GM19467 (cell line): ENCODE results near the gene KCTD17.
"Not testable (repeated sequence)": the region's sequence is repeated elsewhere in the genome, so short reads cannot be mapped to it uniquely, and the experiment has no call there.

Experiments
- ATAC-seq: cut with Tn5 transposase; IDR thresholded peaks from one replicate; pipeline ENCODE4 v1.9.1; 2021; ENCODE audit warnings: mild to moderate bottlenecking, moderate library complexity; ENCODE audit not compliant: unreplicated experiment

Gene KCTD17

DNA sequence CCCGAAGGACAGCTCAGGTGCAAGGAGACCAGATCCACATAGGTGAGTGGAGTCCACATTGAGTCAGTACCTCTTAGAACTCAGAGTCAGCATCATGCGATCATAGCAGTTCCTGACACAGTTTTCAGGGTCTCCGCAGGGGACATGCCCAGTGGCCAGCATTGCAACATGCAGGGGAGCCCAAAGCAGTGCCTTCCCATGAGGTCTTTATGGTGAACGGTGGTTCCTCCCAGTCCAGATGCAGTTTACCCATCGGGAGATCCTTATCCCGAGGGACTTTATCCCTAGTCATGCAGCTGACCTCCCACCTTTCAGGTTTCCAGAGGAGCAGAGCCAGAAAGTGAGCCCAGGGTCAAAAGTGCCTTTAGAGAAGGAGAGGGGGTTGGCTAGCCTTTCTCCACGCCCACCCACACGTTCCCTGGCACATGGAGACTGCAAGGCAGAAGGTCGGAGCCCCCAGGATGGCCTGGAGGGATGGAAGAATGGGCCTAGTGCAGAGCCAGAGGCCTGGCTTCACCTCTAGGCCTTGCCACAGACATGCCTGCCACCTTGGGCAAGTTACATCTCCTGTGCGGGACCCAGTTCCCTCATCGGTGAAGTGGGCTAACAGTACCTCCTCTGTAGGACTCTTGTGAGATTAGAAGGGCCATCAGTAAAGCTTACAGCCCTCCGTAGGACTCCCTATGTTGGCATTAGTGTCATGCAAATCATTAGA is 6.4 kb downstream of the KCTD17 start:
- no peak for ATAC-seq

DNA sequence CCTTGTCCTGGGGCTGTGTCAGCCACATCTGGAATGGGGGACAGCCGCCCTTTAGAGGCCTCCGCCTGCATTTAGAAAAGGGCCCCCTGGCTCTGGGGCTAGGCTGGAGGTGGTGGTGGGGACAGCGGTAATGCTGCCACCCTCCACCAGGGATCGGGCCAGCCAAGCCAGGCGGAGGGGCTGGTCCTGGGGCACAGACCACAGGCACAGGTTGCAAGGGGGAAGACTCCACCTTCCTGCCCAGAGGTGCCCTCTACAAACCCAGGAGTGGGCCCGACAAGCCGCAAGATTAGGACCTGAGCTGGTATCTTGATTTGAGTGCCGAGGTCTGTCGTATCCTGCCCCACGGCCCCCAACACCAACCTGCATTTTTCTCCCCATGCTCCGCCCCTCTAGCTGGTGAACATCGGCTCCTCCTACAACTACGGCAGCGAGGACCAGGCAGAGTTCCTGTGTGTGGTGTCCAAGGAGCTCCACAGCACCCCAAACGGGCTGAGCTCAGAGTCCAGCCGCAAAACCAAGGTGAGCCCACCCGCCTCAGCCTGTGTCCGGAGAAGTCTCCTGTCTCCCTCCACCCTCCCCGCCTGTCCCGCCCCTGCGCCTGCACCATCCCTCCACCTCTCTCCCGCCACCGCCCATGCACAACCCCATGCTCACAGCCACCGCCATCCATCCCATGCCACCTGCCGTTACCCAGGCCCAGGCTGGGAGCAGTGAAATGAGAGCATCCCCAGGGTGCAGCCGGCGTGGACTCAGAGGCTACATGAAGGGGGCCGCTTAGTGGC is 7.6 kb downstream of the KCTD17 start:
- no peak for ATAC-seq

DNA sequence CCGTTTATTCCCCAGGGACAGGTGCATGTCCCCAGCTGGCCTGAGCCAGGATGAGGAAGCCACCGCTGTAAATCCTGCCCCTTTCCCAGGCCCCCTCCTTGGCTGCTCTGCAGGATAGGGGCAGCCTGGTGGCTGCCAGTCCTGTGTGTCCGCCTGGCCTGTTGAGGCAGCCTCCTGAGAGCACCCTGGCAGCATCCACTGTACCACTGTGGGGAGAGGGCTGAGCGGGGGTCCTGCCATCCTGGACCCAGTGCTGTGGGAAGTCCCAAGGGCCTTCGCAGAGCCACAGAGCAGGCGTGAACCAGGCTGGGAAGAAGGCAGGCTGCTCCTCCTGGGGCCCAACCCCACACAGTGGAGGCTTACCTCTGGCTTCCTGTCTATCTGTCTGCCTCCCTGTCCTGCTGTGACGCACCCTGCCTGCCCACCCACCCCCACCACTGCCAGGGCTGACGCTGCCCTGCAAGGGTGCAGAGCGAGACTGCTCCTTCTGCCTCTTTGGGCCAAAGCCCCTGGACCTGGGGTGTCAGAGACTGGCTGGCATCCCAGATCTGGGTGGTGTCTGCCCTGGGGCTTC is 8.4 kb downstream of the KCTD17 start:
- ATAC-seq = no peak

DNA sequence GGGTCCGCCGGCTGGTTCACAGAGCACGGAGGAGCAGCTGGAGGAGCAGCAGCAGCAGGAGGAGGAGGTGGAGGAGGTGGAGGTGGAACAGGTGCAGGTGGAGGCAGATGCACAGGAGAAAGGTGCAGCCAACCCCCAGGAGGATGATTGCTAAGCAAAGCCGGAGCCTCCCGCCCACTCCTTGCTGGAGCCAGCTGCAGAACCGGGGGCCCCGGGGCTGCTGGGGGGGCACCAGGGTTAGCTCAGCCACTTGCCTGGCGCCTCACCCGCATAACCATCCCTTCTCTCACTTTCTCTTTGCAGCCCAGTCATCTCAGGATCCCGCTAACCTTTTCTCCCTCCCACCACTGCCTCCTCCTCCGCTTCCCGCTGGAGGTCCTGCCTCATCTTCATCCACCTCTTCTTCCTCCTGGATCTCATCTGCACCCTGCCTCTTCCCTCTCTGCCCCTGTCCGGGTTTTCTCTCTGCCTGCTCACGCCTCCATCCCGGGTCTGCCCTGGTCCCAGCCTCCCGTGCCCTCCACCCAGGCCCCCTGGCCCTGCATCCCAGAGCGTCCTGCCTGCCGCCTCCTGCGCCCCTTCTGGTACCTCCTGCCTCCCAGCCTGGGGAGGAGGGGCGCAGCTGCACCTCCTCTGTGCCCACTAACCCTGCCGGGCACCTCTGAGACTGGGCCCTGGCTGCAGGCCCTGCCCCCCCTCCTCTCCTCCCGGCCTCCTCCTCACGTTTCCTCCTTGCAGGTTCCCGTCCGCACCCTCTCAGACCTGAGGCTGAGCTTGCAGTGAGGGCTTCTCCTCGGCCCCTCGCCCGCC is 9.5 kb downstream of the KCTD17 start:
- no peak for ATAC-seq

DNA sequence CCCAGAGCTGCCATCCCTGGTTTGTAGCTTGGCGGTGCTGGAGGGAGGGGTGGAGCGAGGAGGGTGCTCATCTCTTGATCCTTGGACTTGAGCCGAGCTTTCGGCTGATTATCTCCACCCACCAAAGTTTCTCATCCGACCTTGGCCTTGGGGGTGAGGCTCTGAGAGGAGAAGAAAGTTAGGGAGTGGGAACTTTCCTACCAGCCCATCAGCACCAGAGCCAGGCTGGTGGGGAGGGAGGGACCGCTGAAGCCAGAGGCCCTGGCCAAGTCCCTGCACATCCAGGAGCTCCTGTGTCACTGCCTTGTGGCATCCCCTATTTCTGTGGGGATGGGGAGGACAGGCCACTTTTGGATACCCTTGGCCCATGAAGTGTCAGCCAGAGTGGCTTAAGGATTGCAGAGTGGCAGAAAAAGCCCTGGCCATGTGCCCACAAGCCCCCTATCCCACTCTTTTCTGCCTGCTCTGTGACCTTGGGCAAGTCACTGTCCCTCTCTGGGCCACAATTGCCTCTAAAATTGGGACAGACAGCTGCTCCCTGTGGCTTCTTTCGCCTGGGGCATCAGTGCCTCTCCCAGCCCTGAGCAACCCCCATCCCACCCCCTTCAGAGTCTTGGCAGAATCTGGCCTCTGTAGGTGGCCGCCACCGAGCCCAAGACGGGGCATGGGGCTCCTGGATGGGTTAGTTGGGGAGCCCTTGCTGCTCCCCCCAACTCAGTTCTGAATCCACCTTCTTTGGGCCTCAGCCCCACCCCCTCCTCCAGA is 10.3 kb downstream of the KCTD17 start:
- ATAC-seq = no peak

DNA sequence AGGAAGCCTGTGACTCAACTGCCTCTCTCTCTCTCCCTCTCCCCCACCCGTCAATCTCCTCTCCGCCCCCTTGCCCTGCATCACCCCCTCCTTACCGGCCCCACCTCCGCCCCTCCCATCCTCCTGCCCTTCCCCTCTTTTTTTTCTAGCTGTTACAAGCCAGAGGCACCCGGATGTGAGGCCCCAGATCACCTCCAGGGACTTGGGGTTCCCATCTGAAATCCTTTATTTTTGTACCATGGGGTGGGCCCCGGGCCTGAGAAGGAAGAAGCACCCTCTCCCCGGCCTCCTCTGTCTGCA is 10.8 kb downstream of the KCTD17 start:
- ATAC-seq = no peak

DNA sequence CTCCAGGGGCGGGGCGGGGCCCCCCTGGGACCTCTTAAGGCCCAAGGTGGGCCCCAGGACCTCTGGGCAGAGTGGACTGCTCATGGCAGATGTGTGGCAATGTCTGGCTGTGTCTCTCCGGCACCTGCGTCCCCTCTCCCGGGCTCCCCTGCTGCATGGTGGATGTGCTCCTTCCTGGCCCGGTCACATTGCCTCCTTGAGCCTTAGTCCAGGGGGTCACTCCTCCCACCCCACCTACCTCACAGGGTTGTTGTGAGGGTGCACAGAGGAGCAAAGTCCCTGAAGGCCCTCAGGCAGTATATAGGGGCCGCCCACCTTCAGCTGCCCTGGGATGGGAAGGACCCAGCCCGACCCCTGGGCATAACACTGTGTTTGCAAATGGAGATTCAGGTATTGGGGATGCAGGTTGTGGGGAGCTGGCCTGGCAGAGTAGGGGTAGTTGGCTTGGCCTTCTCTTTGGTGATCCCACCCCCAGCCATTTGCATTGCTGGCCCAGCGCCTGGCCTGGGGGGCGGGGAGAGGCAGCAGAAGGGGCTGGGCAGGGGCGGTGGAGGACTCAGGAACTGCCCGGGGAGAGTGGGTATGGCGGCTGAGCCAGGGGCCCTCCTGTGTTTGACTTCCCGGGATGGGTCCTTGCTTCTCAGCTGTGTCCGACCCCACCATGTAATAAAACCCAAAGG is 11.3 kb downstream of the KCTD17 start:
- ATAC-seq = no peak

DNA sequence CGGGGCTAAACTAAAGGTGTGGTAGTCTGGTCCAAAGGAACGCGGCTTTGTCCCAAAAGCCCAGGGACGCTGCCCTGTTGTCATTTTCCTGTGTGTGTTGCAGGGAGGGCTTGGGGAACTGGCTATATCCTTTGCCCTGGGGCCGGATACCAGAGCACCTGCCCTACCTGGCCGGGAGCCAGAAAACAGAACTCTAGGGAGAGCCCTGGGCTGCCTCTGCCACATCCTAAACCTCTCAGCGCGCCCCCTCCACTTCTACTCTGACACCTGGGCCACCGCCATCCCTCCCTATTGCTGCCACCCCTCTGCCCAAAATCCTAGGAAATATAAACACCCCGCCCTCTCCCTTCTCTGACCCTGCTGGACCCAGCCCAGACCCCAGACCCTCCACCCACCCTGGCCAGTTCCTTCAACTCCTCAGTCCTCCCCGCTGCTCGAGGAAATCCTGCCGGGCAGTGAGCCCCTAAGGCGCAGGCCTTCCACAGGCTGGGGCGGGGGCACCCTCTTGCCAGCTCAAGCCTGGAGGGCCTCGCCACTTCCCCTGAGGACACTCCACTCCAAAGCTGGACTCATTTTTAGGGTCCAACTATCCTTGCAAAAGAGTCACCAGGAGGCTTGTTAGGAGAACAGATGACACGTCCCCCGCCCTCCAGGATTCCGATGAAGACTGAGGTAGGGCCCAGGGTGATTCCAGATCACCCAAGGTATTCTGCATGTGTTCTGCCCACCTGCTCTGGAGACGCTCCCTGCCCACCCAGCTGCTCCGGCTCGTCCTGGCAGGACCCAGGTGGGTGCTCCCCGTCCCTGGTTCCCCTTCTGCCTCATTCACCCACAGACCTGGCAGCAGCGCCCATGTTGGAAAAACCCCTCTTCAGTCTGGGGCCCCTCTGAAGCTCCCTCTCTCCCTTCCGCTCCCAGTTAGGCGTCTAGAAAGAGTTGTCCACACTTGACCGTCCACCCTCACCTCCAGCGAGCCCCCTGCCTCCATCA is 12.2 kb downstream of the KCTD17 start:
- ATAC-seq = no peak

DNA sequence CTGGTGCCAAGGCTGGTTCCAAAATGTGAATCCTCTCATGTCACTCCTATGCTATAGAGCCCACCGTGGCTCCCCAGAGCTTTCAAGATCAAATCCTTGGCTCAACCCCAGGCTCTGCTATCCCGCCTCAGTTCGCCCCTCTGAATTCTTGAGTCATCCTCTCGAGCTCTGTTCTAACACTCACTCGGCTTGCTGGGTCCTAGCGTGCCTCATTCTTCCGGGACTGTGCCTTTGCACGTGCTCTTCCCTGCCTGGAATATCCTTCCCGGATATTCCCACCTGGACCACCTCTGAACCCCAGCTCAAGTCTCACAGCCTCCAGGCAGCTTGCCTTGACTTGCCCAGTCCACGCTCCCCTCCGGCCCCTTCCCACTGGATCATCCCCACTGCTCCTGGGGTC is 13.0 kb downstream of the KCTD17 start:
- no peak for ATAC-seq

DNA sequence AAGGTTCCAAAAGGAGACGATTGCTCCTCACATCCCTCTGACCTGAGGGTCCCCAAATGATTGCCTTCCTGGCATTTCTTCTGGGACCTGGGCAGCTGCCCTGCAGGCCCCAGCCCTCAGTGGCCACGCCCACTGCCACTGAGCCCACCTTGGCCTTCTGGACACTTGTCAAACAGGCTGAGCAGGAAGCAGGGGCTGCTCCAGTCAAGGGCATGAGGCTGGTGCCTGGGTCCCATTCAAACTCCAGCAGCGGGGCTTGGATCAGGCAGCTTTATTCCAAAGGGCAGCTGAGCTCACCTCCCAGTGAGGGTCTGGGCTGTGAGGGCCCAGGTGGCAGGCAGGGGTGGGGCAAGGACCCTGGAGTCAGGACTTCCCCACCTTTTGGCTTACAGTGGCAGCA is 13.6 kb downstream of the KCTD17 start:
- no peak for ATAC-seq

DNA sequence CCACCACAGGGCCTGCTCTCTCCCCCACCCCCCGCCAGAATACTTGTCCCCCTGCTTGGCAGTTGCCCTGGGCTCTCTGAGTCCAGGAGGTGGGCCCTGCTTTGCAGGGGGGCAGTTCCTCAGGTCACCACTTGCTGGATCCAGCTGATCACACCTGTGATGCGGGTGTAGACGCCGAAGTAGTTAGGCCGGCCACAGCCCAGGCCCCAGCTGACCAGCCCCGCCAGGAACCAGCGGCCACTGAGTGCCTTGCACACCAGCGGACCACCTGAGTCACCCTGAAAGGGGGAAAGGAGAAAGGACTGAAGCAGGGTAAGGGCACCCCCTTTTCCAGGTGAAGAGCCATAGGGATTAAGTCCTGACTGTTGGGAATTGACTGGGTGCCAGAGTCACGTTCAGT is 14.4 kb downstream of the KCTD17 start:
- ATAC-seq = no peak

DNA sequence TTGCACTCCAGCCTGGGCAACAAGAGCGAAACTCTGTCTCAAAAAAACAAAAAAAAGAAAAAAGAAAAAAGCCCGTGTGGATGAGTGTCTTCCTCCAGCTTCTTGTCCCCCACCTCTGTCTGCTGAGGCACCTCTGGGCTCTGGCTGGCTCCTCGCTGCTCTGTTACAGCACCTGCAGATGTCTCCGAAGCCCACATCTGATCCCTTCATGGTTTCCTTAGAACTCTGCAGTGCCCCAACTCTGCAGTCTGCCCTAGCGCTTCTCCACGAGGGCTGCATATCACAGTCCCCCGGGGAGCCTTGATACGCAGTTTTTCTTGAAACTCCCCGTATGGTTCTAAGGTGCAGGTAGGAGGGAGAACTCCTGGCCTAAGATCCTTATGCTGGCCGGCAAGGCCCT is 15.9 kb downstream of the KCTD17 start:
- no peak for ATAC-seq

DNA sequence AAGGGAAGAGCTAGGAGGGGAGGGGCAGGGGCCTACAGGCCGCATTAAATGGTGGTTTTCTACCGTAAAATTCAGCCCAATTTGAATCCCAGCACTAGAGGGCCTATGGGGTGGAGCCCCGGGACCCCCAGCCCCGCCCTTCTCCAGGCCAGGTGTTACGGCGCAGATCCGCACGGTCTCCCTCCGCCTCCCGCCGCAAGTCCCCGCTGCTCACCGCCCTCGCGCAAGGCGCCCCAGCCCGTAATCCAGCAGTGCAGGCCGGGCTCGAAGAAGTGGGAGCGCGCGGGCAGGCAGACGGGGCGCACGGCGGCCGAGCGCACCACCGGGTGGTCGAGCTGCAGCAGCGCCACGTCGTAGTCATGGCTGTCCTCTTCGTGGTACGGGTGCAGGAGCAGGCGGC is 17.3 kb downstream of the KCTD17 start:
- no peak for ATAC-seq

DNA sequence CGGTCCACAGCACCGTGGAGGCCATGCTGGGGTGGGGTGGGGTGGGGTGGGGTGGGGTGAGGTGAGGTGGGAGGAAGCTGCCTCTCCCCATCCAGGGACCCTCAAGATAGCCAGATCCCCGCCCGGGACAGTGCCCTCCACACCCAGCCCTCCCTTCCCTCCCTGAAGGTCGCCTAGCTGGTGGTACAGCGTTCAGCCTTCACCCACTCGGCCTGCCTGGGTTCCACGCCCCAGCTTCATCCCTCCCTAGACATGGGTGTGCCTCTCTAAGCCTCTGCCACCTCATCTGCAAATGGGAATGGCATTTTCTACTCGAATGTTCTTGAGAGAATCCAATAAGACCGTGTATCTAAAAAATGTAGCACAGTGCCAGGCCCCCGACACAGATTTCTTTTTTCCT is 17.8 kb downstream of the KCTD17 start:
- ATAC-seq = no peak

DNA sequence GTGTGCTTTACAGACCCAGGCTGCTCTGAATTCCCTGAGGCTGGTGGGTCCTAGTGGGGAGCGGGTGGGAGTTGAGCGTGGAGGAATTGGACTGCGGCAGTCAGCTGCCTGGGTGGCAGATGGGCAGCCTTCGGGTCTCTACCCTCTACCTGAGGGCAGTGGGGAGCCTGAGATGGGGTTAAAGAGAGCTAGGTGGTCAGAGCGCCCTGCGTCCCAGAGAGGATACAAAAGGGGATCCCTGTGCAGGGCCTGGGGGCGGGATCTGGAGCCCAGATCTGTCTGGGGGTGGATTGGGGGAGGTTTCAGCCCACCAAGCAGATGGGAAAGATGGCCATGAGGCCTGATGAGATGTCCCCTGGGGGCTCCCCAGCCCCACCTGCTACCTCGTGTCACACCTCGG is 18.2 kb downstream of the KCTD17 start:
- ATAC-seq = no peak

DNA sequence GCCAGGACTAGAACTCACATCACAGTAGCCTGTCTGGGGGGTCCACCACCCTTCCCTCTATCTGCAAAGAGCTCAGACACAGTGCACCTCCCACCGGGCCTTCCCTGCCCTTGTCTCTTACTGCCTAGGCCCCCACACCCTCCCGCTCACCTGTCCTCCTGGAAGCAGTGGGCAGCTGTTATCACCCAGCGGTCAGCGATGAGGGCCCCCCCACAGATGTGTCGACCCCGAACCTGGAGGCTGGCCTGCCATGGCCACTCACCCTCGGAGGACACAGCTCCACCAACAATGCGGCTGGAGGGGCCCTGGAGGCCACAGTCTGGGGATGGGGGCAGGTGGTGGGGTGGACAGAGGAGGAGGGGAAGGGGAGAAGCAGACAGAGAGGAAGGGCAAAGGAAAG is 18.8 kb downstream of the KCTD17 start:
- ATAC-seq = no peak

DNA sequence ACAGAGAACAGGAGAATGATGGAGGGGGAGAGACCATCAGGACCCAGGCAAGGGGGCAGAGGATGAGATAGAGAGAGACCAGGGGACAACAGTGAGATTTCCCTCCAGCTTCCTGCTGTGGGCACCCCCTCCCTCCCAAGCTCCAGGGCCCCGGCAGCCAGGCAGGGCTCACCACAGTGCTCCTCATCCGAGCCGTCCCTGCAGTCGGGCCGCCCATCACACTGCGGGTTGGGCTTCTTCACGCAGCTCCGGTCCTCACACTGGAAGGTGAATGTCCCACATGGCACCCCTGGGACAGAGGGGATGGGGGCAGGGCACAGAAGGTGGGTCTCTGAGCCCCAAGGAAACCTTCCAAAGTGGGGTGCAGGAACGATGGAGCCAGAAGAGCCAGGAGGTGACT is 19.2 kb downstream of the KCTD17 start:
- no peak for ATAC-seq

DNA sequence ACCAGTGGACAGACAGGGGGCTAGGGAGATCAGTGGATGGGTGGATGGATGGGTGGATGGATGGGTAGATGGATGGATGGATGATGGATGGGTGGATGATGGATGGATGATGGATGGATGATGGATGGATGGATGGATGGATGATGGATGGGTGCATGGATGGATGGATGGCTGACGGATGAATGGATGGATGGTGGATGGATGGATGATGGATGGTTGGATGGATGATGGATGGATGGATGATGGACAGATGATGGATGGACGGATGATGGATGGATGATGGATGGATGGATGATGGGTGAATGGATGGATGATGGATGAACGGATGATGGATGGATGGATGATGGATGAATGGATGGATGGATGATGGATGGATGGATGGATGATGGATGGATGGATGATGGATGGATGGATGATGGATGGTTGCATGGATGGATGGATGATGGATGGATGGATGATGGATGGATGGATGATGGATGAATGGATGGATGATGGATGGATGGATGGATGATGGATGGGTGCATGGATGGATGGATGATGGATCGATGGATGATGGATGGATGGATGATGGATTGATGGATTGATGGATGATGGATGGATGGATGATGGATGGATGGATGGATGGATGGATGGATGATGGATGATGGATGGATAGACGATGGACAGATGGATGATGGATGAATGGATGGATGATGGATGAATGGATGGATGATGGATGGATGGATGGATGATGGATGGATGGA is 20.5 kb downstream of the KCTD17 start:
- not testable (repeated sequence) for ATAC-seq
